ENCODE results near the gene FBXO17.
A peak's percentile ranks its signal among the peaks of the same experiment; 100 is the strongest.
"Not testable (repeated sequence)": the region's sequence is repeated elsewhere in the genome, so short reads cannot be mapped to it uniquely, and the experiment has no call there.

The FBXO17 gene

GRCh38 chr19:38980583-38981374 is 5.2 kb upstream of the FBXO17 start:
- no peak for DNase-seq (ENCODE audit: low spot score)

DNA sequence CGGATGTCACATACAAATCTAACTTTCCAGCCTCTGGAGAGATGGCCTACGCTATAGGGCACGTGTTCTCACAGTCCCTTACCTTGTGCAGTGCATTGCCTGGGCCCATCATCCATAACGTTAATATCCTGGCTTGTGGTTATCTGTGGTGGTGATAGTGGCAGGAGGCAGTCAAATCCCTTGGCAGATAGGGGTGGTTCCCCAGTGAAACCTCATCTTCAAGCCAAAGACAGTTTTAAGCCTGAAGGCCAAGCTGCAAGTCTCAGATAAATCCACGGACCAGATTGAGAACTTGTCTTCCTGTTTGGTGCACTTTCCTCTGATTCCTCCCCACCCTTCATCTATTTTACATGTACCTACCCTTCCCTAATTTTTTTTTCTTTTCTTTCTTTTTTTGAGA is 4.3 kb upstream of the FBXO17 start:
- no peak for DNase-seq (ENCODE audit: low spot score)

DNA sequence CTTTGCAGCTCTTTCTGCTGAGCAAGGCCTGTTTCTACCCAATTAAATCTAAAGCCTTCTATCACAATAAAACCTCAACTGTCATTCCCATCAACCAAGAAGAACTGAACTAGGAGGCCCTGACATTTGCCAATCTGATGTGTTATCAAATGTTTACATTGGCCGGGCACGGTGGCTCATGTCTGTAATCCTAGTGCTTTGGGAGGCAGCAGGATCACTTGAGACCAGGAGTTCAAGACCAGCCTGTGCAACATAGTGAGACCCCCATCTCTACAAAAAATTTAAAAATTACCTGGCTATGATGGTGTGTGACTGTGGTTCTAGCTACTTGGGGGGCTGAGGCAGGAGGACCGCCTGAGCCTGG is 2.8 kb upstream of the FBXO17 start:
- DNase-seq (ENCODE audit: low spot score): no peak

GRCh38 chr19:38977445-38978325 is 2.1 kb upstream of the FBXO17 start:
- DNase-seq (ENCODE audit: low spot score): no peak

DNA sequence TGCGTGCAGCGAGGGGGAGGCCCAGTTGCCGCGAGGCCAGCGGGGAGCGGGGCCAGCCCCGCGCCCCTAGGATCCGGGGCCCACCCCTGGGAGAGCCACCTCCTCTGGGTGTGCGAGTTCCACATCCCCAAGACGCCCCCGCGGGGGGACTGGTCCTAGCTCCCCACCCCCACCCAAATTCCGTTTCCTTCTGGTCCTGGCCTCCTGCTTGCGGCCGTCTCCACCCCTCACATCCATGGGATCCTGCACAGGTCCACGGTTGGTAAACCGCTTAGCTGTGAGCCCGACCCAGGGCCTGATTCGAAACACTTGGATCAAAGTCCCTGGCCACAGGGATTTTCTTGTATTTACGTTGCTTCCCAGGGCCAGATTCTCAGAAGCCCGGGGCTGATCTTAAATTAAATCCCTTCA is 324 bp upstream of the FBXO17 start:
- peak; percentile 38 for DNase-seq (ENCODE audit: low spot score)

GRCh38 chr19:38974624-38975213 is 823 bp downstream of the FBXO17 start:
- DNase-seq (ENCODE audit: low spot score): no peak

GRCh38 chr19:38971672-38972071 is 3.9 kb downstream of the FBXO17 start:
- no peak for DNase-seq (ENCODE audit: low spot score)

GRCh38 chr19:38970664-38971532 is 4.6 kb downstream of the FBXO17 start:
- no peak for DNase-seq (ENCODE audit: low spot score)

DNA sequence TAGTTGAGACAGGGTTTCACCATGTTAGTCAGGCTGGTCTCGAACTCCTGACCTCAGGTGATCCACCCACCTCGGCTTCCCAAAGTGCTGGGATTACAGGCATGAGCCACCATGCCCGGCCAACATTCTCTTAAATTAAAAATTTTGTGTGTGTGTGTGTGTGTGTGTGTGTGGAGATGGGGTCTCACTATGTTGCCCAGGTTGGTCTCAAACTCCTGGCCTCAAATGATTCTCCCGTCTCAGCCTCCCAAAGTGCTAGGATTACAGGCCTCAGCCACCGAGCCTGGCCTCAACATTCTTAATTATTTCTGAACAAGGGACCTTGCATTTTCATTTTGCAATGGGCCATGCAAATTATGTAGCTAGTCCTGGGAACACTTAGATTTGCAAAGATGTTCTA is 9.4 kb downstream of the FBXO17 start:
- not testable (repeated sequence) for DNase-seq (ENCODE audit: low spot score)

- DNase-seq (ENCODE audit: low spot score): no peak
These were observed 10.8 kb downstream of the FBXO17 start for GRCh38 chr19:38964738-38965137.

DNA sequence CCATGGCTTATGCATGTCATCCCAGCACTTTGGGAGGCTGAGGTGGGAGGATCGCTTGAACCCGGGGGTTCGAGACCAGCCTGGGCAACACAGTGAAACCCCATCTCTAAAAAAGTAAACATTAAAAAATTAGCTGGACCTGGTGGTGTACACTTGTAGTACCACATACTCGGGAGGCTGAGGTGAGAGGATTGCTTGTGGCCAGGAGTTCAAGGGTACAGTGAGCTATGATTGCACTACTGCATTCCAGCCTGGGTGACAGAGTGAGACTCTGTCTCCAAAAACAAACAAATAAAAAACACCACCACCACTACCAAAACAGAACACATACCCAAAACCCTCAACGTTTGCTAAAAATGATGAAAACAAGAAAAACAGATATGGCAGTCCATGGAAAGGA is 15.9 kb downstream of the FBXO17 start:
- no peak for DNase-seq (ENCODE audit: low spot score)

GRCh38 chr19:38958301-38958700 is 17.2 kb downstream of the FBXO17 start:
- no peak for DNase-seq (ENCODE audit: low spot score)

- no peak for DNase-seq (ENCODE audit: low spot score)
These were observed 19.3 kb downstream of the FBXO17 start for GRCh38 chr19:38956264-38956663.

DNA sequence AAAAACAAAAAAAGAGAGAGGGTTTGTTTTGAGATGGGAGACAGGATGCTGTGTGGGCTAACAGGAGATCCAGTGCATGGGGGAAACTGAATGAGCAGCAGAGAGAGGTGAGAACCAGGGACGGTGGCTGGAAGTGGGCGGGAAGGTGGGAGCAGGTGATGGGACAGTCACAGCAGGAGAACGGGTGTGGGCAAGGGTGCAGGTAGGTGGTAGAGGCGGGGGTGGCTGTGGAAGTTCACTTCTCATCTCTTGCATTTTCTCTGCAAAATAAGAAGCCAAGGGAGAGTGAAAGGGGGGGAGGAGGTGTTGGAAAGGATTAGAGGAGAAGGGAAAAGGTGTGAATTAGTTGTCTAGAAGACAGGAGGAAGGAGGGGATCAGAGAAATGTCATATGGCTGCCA is 21.9 kb downstream of the FBXO17 start:
- no peak for DNase-seq (ENCODE audit: low spot score)

GRCh38 chr19:38952395-38953165 is 23.0 kb downstream of the FBXO17 start:
- DNase-seq (ENCODE audit: low spot score): peak; percentile 53

GRCh38 chr19:38951187-38951586 is 24.4 kb downstream of the FBXO17 start:
- DNase-seq (ENCODE audit: low spot score): no peak

DNA sequence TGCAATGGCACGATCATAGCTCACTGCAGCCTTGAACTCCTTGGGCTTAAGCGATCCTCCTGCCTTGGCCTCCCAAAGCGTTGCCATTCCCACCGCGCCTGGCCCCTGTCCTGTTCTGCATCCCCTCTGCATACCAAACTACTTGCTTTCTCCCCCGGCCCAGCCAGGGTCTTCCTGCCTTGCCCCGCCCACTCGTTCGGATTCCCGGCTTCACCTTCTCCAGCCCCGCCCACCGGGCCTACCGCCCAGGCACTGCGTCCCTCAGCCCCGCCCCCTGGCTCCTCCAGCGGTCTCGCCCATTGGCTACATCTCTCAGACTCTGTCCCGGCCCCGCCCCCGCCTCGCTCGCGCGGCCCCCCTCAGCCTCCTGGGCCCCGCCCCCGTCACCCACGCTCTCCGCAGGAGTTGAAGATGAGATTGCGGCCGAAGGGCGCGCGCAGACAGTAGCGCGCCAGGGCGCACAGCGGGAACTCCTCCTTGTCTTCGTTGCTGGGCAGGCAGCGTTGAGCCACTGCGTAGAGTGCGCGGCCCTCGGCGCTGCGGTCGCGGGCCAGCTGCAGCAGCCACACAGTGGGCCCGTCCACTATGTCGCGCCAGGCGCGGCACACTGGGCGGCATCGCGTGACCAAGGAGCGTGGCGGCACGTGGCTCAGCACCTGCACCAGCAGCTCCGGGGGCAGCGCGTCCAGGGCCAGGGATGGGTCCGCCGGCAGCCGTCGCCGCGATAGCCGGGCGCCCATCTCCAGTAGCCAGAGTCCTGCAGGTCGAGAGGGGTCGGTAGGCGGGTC is 25.8 kb downstream of the FBXO17 start:
- DNase-seq (ENCODE audit: low spot score): peak; percentile 98

DNA sequence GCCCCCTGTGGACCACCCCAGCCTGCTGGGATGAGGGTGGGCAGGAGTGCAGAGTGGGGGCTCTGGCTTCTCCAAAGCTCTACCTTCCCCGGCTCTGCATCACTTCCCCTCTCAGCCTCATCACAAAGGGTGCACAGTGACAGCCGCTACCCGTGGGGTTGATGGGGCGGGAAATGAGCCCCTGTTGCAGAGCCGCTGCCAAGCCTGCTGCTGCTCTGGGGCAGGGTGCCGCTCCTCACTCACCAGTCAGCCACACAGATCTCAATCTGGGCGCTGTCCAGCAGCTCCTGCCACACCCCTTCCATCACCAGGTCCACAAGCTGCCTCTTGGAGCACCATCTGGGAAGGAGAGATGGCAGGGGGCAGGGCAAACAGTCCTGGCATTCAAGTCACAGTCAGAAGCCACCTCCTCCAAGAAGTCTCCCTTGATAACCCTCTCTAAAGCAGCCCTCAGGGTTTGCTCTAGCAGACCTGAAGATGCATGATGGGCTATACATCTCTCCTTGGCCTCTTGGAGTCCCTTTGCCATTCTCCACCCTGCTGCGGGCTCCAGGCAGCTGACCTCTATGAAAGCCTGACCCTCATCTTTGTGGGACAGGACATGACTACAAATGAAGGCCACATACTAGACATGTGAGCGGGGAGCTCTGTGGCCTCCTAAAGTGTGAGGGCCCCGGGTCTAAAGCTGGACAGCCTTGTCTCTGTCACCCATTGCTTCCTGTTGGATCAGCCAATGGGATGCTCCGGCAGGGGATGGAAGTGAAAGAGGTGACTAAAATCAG is 29.1 kb downstream of the FBXO17 start:
- no peak for DNase-seq (ENCODE audit: low spot score)

DNA sequence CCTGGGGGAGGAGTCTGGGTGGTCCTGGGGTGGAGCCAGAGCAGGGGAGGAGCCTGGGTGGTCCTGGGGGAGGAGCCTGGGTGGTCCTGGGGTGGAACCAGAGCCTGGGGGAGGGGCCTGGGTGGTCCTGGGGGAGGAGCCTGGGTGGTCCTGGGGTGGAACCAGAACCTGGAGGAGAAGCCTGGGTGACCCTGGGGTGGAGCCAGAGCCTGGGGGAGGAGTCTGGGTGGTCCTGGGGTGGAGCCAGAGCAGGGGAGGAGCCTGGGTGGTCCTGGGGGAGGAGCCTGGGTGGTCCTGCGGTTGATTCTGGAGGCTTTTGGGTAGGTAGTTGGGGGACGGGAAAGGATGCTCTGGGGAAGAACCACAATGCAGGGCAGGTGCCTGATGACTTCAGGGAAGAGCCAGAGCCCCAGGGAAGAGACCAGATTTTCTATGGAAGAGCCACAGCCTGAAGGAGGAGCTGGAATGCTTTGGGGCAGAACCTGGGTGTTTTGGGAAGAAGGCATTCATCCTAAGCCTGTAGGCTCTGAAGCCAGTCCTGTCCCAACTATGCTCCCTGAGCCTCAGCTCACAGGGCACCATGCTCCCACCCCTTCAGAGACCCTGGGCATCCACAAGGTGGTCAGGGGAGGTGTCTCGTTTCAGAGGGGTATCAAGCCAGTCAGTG is 29.8 kb downstream of the FBXO17 start:
- DNase-seq (ENCODE audit: low spot score): no peak
